CD4-positive, alpha-beta T cell (primary cell): ENCODE results near the gene TRIML2. TPM values are rescaled to one million over a fixed set of nuclear protein-coding genes. Genes with fewer than 3 reads are reported as not detected.

Source experiments
- ATAC-seq: fragments of 200-7000 bp; cut with Tn5 transposase; one replicate; pipeline ENCODE4 v1.10.0; 2022; ENCODE audit warnings: mild to moderate bottlenecking; ENCODE audit not compliant: poor library complexity
- CTCF ChIA-PET: fragments of 350-600 bp; sonication (Branson Sonifier 250); formaldehyde crosslinking; loops from one replicate; lab custom pipeline; 2021; ENCODE audit warnings: antibody characterized with exemption, inconsistent platforms; lab: Charles Lee
- POLR2A ChIA-PET: fragments of 350-600 bp; sonication (Branson Sonifier 250); formaldehyde crosslinking; loops from one replicate; lab custom pipeline; 2021; ENCODE audit warnings: antibody characterized with exemption, inconsistent platforms; lab: Charles Lee
- DNase-seq, 14 experiments: peaks; one replicate each; pipeline ENCODE4 v3.0.0-alpha.2; 2013 to 2020; ENCODE audit warnings: mixed read lengths in 2 of 14
- H3K27ac ChIP-seq, 2 donors: one replicate each; pipeline versions ENCODE4 v1.5.1 to v1.7.0; 2013; ENCODE audit warnings: low read length in 2 of 2, low read depth in 1 of 2, mild to moderate bottlenecking in 1 of 2
- H3K27me3 ChIP-seq, 2 experiments: 1 replicate in 1 of 2; 2 replicates in 1 of 2; pipeline versions ENCODE4 v1.6.1 to v1.7.0; 2013; ENCODE audit warnings: low read length in 2 of 2, control low read depth in 1 of 2, mild to moderate bottlenecking in 1 of 2, moderate library complexity in 1 of 2; ENCODE audit not compliant: insufficient read depth in 2 of 2, control insufficient read depth in 1 of 2
- H3K36me3 ChIP-seq: one replicate; pipeline ENCODE4 v1.6.1; 2013; ENCODE audit warnings: low read length, control low read depth; ENCODE audit not compliant: insufficient read depth
- H3K4me1 ChIP-seq: one replicate; pipeline ENCODE4 v1.6.1; 2013; ENCODE audit warnings: low read length, control low read depth; ENCODE audit not compliant: insufficient read depth
- H3K4me3 ChIP-seq: one replicate; pipeline ENCODE4 v1.5.1; 2013; ENCODE audit warnings: mild to moderate bottlenecking, low read length, moderate library complexity
- H3K9me3 ChIP-seq, 2 experiments: 1 replicate in 1 of 2; 2 replicates in 1 of 2; pipeline versions ENCODE4 v1.6.1 to v1.7.0; 2013; ENCODE audit warnings: low read length in 2 of 2, mild to moderate bottlenecking in 2 of 2, control low read depth in 1 of 2, moderate library complexity in 1 of 2; ENCODE audit not compliant: control insufficient read depth in 1 of 2, insufficient read depth in 1 of 2
- H3K27ac Mint-ChIP-seq: one replicate; pipeline ENCODE4 v1.8.0; 2020; ENCODE audit warnings: mixed read lengths
- H3K27me3 Mint-ChIP-seq: one replicate; pipeline ENCODE4 v1.8.0; 2021; ENCODE audit warnings: mixed read lengths
- H3K36me3 Mint-ChIP-seq: one replicate; pipeline ENCODE4 v1.8.0; 2021; ENCODE audit warnings: low read depth, mixed read lengths
- H3K4me1 Mint-ChIP-seq: one replicate; pipeline ENCODE4 v1.8.0; 2021; ENCODE audit warnings: low read depth, mixed read lengths
- H3K4me3 Mint-ChIP-seq: one replicate; pipeline ENCODE4 v1.8.0; 2020; ENCODE audit warnings: mild to moderate bottlenecking, mixed read lengths
- H3K9me3 Mint-ChIP-seq: one replicate; pipeline ENCODE4 v1.8.0; 2020; ENCODE audit warnings: mixed read lengths
- CTCF ChIP-seq: fragments of 200-600 bp; IDR thresholded peaks from one replicate; pipeline ENCODE4 v1.8.0; 2022; ENCODE audit warnings: antibody characterized with exemption, mild to moderate bottlenecking
- intact Hi-C, 2 experiments: fragments of 100-400 bp; cut with DNase I in 1 of 2; cut with micrococcal nuclease in 1 of 2; formaldehyde crosslinking; loops; one replicate each; pipeline versions ENCODE4 v1.15.1 to v1.9.0; 2023 to 2025; cut with DNase I, micrococcal nuclease
- total RNA-seq, 174 experiments: library from RNA in 2 of 174; stranded (reverse) in 2 of 174; gene quantifications; one replicate each; pipeline ENCODE4 v1.2.3 and lab custom pipeline; 2021 to 2026

Gene TRIML2
- total RNA-seq, 2 experiments from 2014 or later, result not detected

- no peak for ATAC-seq
- no peaks in the 10 kb centered on the region for H3K4me1 Mint-ChIP-seq
- Histone ChIP-seq H3K4me1 (no peaks in the 10 kb centered on the region), H3K27ac (no peak overlapping the region), H3K27me3 (no peaks in the 10 kb centered on the region), H3K9me3 (peaks cover 0 to 24% of the 10 kb centered on the region in 2 experiments), H3K36me3 (no peaks in the 10 kb centered on the region), H3K4me3 (no peak overlapping the region)
- no peak for DNase-seq
- no peaks in the 10 kb centered on the region for H3K36me3 Mint-ChIP-seq
- no peaks in the 10 kb centered on the region for H3K27me3 Mint-ChIP-seq
- ChIA-PET POLR2A (no interaction called here), CTCF (no interaction called here)
- H3K9me3 Mint-ChIP-seq, result peaks cover 19% of the 10 kb centered on the region
- no peak overlapping the region for H3K4me3 Mint-ChIP-seq
- no peak for TF ChIP-seq CTCF
- H3K27ac Mint-ChIP-seq, result no peak overlapping the region
- intact Hi-C loops, result no loop called here
Measured at GRCh38 chr4:188082796-188083195, 26.6 kb downstream of the TRIML2 start.

DNA sequence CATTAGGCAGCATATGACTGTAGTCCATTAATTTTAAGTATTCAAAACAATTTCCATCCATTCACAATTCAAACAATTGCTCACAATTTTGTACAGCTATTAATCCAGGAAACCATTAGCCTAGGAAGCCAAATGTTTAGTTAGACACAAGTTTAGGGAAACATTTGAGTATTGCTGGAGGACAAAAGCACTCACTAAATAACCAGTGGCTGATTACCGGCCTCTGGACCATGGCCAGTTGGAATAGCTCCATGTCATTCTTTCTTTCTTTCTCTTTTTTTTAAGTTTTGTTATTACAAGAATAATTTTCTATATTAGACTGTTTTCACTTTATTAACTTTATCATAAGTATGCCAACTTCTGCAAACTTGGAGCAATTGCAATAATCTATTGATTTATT lies 31.3 kb downstream of the TRIML2 start:
- TF ChIP-seq CTCF, result no peak
- no peak overlapping the region for H3K4me3 ChIP-seq
- Mint-ChIP-seq H3K36me3 (no peaks in the 10 kb centered on the region), H3K27me3 (no peaks in the 10 kb centered on the region), H3K4me1 (no peaks in the 10 kb centered on the region), H3K9me3 (peaks cover 10% of the 10 kb centered on the region), H3K27ac (no peak overlapping the region), H3K4me3 (no peak overlapping the region)
- intact Hi-C loops, result no loop called here
- DNase-seq, result no peak
- no peaks in the 10 kb centered on the region for H3K36me3 ChIP-seq
- ChIA-PET CTCF (no interaction called here), POLR2A (no interaction called here)
- no peak for ATAC-seq
- peaks cover 0 to 14% of the 10 kb centered on the region in 2 experiments for H3K9me3 ChIP-seq
- no peak overlapping the region for H3K27ac ChIP-seq
- H3K27me3 ChIP-seq, result no peaks in the 10 kb centered on the region
- no peaks in the 10 kb centered on the region for H3K4me1 ChIP-seq

DNA sequence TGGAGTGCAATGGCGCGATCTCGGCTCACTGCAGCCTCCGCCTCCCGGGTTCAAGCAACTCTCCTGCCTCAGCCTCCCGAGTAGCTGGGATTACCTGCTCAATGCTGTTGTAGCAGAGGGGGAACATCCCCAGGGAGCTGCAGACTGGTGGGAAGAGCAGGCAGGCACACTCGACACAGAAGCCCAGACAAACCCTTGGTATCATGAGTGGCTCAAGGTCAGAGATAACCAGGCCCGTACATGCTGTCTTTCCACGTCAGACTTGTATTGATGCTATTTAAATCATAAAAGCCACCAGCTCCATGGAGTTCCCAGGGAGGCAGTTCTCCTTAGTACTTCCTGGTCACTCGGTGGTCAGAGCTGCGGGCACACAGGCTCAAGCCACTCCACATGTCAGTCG lies 33.2 kb downstream of the TRIML2 start:
- POLR2A ChIA-PET, result no interaction called here
- TF ChIP-seq CTCF, result no peak
- Histone ChIP-seq H3K4me3 (no peak overlapping the region), H3K36me3 (no peaks in the 10 kb centered on the region), H3K9me3 (peaks cover 0 to 14% of the 10 kb centered on the region in 2 experiments), H3K27ac (no peak overlapping the region), H3K27me3 (no peaks in the 10 kb centered on the region), H3K4me1 (no peaks in the 10 kb centered on the region)
- Mint-ChIP-seq H3K27ac (no peak overlapping the region), H3K27me3 (no peaks in the 10 kb centered on the region), H3K4me1 (no peaks in the 10 kb centered on the region), H3K4me3 (no peak overlapping the region), H3K36me3 (no peaks in the 10 kb centered on the region), H3K9me3 (peaks cover 4% of the 10 kb centered on the region)
- no peak for DNase-seq
- ATAC-seq, result no peak
- intact Hi-C loops, result no loop called here
- CTCF ChIA-PET, result no interaction called here
